ENCODE measurements around the gene PCBP3.

DNA sequence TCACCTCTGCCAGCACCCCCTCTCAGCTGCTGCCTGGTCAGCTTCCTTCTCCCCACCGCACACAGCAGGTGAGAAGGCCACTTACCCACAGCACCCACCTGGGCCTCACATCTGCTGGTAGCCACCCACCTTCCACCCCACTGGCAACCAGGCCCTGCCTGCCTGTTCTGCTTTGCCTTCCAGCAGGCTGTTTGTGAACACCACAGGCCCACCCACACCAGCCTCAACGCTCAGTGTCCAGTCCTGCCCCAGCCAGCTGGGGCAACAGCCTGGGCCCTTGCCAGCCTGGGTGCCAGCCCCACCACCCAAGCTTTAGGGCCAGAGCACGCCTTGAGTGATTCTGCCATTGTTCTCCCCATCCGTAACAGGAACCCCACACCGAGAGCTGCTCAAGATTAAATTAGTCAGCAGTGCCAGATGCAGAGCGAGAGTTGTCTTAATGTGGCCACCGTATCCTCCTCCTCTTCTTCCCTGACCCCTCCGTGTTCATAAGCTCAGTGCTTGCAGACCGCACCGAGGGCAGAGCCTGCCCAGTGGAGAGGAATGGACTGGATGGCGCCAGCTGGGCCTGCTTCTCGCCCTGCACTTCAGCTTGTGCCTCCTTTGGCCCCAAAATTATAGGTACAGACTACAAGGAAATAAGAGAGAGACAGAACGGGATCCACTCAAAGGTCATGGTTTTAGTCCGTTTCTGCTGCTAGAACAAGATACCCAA lies 217.8 kb downstream of the PCBP3 start:
- TF ChIP-seq CTCF (IDR thresholded peaks at IDR 0.05): no peak
- no peak for TF ChIP-seq POLR2A (IDR thresholded peaks at IDR 0.05)

Measured in lower leg skin (tissue), 3 donors.